H1 (cell line): ENCODE data around the gene LRBA. TPM values are rescaled to one million over a fixed set of nuclear protein-coding genes. Genes with fewer than 3 reads are reported as not detected.

Experiments used
- CEBPB ChIP-seq: IDR thresholded peaks from 2 replicates; pipeline ENCODE4 v1.6.1; 2012; ENCODE audit warnings: low read depth, low read length
- EP300 ChIP-seq, 2 experiments: IDR thresholded peaks; 1 replicate in 1 of 2; 2 replicates in 1 of 2; pipeline ENCODE4 v1.6.1; 2011 to 2012; ENCODE audit warnings: low read depth in 2 of 2, low read length in 2 of 2, mild to moderate bottlenecking in 2 of 2, borderline replicate concordance in 1 of 2, inconsistent platforms in 1 of 2, moderate library complexity in 1 of 2
- RFX5 ChIP-seq: IDR thresholded peaks from 2 replicates; pipeline ENCODE4 v1.6.1; 2011; ENCODE audit warnings: low read depth, low read length, improper control_type of control experiment, borderline replicate concordance
- polyA plus RNA-seq, 7 experiments: library from polyadenylated mRNA; depleted of rRNA in 3 of 7; stranded (reverse) in 5 of 7; unstranded in 2 of 7; fragments of >200 nt in 5 of 7; fragments of 200-250 nt in 2 of 7; gene quantifications; 1 replicate in 5 of 7; 2 replicates in 1 of 7; 4 replicates in 1 of 7; pipeline versions ENCODE4 v1.2.1 to v1.2.3, GENCODE V29; 2011 to 2013; ENCODE audit warnings: missing spikeins in 2 of 7, mixed read lengths in 2 of 7
- total RNA-seq: library from RNA; stranded (reverse); fragmentation: NEBNext Ultra II Directional; extraction: Animal tissue kit (Norgen Biotek cat#: 25700); gene quantifications from 2 replicates; pipeline ENCODE4 v1.2.1, GENCODE V29; 2021

The LRBA gene
- total and polyA plus RNA-seq, 2 of the 8 experiments (the other 6 are each of a cell fraction or from before 2014, with no cell fraction given), result 54.6 to 83.2 TPM

DNA sequence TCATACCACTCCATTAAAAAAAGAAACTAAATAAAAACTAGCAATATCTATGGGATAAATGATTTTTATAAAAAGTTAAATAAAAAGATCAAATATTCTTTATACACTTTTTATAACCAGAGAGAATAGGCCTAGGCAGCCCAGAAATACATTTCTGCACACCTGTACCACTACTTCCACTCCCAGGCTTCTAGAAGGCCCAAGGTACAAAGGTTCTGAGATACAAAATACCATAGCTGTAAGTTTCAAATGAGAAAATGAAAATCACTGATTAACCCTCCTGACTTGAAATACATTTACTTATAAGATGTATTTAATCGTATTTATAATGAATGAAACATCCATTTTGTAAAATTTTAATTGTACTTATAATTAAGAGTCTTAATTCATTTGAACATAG, 659.7 kb downstream of the LRBA start (continued):
- TF ChIP-seq EP300 (IDR thresholded peaks at IDR 0.05; ENCODE audit: borderline replicate concordance in 1 of 2, low read depth in 2 of 2, low read length in 2 of 2) (no peak), RFX5 (no peak), CEBPB (no peak)
